Brain microvascular endothelial cell (primary cell): Measurements from ENCODE around the gene GFRA3.
A peak's percentile ranks its signal among the peaks of the same experiment; 100 is the strongest.

Source experiments
- DNase-seq: peaks from one replicate; pipeline ENCODE4 v3.0.0-alpha.2; 2020
- H3K27ac ChIP-seq: fragments of 250-450 bp; sonication (Bioruptor Pico); 2 replicates; pipeline ENCODE4 v1.5.1; 2020; ENCODE audit warnings: mild to moderate bottlenecking, moderate library complexity
- H3K27me3 ChIP-seq: fragments of 250-450 bp; sonication (Bioruptor Pico); replicated peaks from 2 replicates; pipeline ENCODE4 v1.5.1; 2020; ENCODE audit warnings: mild to moderate bottlenecking
- H3K36me3 ChIP-seq: fragments of 250-450 bp; sonication (Bioruptor Pico); replicated peaks from 2 replicates; pipeline ENCODE4 v1.5.1; 2020; ENCODE audit warnings: mild to moderate bottlenecking
- H3K4me3 ChIP-seq: 2 replicates; pipeline ENCODE4 v1.5.1; 2011; ENCODE audit warnings: low read depth, mild to moderate bottlenecking, control low read depth, low read length, moderate library complexity
- in situ Hi-C: cut with HindIII; loops from 2 replicates; pipeline ENCODE4 v1.10.0; 2017; ENCODE audit warnings: low sequenced_read_pairs, low pct_ligation_motif_present
- TF ChIP-seq, protein P1 (sequence below): IDR thresholded peaks from 2 replicates; pipeline ENCODE4 v1.5.1; 2011; ENCODE audit warnings: low read depth, mild to moderate bottlenecking, moderate library complexity, low read length, control low read depth, inconsistent platforms; ENCODE audit errors: missing control alignments

Gene GFRA3

GRCh38 chr5:138289296-138289695 is 14.9 kb upstream of the GFRA3 start:
- TF ChIP-seq, protein P1, sequence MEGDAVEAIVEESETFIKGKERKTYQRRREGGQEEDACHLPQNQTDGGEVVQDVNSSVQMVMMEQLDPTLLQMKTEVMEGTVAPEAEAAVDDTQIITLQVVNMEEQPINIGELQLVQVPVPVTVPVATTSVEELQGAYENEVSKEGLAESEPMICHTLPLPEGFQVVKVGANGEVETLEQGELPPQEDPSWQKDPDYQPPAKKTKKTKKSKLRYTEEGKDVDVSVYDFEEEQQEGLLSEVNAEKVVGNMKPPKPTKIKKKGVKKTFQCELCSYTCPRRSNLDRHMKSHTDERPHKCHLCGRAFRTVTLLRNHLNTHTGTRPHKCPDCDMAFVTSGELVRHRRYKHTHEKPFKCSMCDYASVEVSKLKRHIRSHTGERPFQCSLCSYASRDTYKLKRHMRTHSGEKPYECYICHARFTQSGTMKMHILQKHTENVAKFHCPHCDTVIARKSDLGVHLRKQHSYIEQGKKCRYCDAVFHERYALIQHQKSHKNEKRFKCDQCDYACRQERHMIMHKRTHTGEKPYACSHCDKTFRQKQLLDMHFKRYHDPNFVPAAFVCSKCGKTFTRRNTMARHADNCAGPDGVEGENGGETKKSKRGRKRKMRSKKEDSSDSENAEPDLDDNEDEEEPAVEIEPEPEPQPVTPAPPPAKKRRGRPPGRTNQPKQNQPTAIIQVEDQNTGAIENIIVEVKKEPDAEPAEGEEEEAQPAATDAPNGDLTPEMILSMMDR, result no peak
- H3K36me3 ChIP-seq, result no peaks in the 10 kb centered on the region
- in situ Hi-C loops, result no loop called here
- no peak for DNase-seq
- no peak overlapping the region for H3K4me3 ChIP-seq
- H3K27ac ChIP-seq, result no peak overlapping the region
- H3K27me3 ChIP-seq, result no peaks in the 10 kb centered on the region

DNA sequence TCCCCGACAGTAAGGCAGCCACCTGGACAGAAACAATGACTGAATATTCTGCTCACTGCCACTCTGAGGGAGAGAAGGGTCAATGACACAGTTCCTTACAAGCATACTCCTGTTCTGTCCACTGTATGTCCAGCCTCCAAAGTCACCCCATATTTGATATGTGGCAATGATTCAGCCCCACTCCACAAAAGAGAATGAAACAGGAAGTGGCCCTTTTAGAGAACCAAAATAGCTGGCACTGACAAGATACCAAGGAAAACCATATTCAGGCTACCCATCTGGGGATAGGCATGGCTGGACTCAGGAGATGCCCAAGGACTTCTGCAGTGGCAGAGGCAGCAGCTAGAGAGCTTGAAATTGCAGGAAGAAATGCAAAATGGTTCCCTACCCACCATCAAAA is 12.8 kb upstream of the GFRA3 start:
- Histone ChIP-seq H3K4me3 (no peak overlapping the region), H3K36me3 (no peaks in the 10 kb centered on the region), H3K27ac (no peak overlapping the region), H3K27me3 (no peaks in the 10 kb centered on the region)
- in situ Hi-C loops, result no loop called here
- TF ChIP-seq, protein P1, result no peak
- DNase-seq, result no peak

DNA sequence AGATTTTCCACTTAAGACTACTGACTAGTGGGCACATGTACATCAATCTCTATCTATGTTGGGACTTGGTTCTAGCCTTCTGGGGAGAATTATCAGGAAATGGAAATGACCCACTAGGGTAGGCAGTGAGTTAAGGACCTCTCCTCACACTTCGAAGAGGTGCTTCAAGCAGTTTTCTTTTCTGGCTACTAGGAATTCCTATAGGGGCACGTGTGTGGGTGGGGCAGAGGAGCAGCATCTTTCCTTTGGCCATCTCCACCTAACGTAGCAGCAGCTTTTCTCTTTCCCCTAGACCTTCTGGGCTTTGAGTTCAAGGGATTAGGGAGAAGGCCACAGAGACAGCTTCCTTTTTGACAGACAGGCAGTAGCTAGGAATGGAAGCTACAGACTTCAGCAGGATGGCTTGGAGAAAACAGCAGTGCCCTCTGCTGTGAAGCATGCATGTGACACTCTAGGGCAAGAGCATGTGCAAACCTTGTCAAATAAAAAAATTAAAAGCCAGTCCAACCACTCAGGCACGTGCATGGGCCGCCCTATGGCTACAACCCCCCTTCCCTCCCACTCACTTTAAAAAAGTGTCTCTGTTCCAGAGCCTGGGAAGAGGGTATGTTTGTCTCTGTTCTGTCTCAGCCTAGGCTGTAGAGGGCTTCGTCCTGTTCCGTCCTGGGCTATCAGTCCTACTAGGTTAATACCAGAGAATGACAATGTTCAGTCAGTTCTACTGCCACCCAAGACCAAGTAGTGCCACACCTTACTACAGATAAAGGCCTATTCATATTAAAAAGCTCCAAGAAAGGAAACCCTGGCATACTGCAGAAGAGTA is 8.7 kb upstream of the GFRA3 start:
- Histone ChIP-seq H3K27ac (no peak overlapping the region), H3K27me3 (no peaks in the 10 kb centered on the region), H3K36me3 (no peaks in the 10 kb centered on the region), H3K4me3 (no peak overlapping the region)
- peak; percentile 70 for DNase-seq
- TF ChIP-seq, protein P1, result peak; percentile 78
- in situ Hi-C loops, result no loop called here

- Histone ChIP-seq H3K27ac (no peak overlapping the region), H3K4me3 (no peak overlapping the region), H3K27me3 (no peaks in the 10 kb centered on the region), H3K36me3 (no peaks in the 10 kb centered on the region)
- in situ Hi-C loops, result no loop called here
- TF ChIP-seq, protein P1, result no peak
- DNase-seq, result no peak
These were observed 6.5 kb upstream of the GFRA3 start for GRCh38 chr5:138280915-138281314.

- no peak overlapping the region for H3K4me3 ChIP-seq
- H3K27me3 ChIP-seq, result no peaks in the 10 kb centered on the region
- in situ Hi-C loops, result no loop called here
- TF ChIP-seq, protein P1, result no peak
- no peaks in the 10 kb centered on the region for H3K36me3 ChIP-seq
- no peak overlapping the region for H3K27ac ChIP-seq
- DNase-seq, result no peak
These were observed 2.1 kb upstream of the GFRA3 start for GRCh38 chr5:138276402-138277054.

DNA sequence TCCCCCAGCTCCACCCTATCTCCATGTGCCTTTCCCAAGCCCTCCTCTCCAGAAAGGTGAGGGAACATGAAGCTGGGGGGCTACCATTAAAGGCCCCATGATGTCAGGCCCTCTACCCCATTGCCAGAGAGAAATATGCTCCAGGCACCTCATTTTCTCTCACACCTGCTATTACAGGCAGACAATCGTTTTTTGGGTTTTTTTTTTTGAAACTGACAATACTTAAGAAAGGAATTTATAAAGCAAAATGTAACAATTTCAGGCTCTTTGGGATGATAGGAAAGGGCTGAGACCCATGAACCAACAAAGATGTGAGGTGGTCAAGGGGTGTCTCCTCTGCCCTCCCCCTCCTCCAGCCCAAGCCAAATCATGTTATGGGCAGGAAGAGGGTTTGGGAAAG is 1.5 kb upstream of the GFRA3 start:
- in situ Hi-C loops, result no loop called here
- H3K36me3 ChIP-seq, result no peaks in the 10 kb centered on the region
- no peak for DNase-seq
- no peaks in the 10 kb centered on the region for H3K27me3 ChIP-seq
- TF ChIP-seq, protein P1, result no peak
- H3K4me3 ChIP-seq, result no peak overlapping the region
- no peak overlapping the region for H3K27ac ChIP-seq
